GM23338 (cell line): ENCODE measurements around the gene AREL1. TPM values are rescaled to one million over a fixed set of nuclear protein-coding genes. Genes with fewer than 3 reads are reported as not detected.

Experiments used
- ATAC-seq: fragments of 200-7000 bp; cut with Tn5 transposase; 3 replicates; pipeline ENCODE4 v1.9.1; 2020
- DNase-seq: peaks from one replicate; pipeline ENCODE4 v3.0.0-alpha.2; 2015; ENCODE audit warnings: low spot score
- H2AFZ ChIP-seq: fragments of 200-600 bp; sonication (generic); 2 replicates; pipeline ENCODE4 v1.8.0; 2016; ENCODE audit warnings: antibody characterized with exemption, mild to moderate bottlenecking, moderate library complexity
- H3F3A ChIP-seq: fragments of 200-600 bp; sonication (generic); replicated peaks from 2 replicates; pipeline ENCODE4 v1.8.0; 2017; ENCODE audit warnings: antibody characterized with exemption, mixed run types, low read depth
- H3K27ac ChIP-seq: fragments of 200-600 bp; sonication (generic); 2 replicates; pipeline ENCODE4 v1.6.1; 2016; ENCODE audit warnings: low read depth
- H3K27me3 ChIP-seq: fragments of 200-600 bp; sonication (generic); 2 replicates; pipeline ENCODE4 v1.8.0; 2016; ENCODE audit warnings: mild to moderate bottlenecking, mixed run types, moderate library complexity; ENCODE audit not compliant: insufficient read depth
- H3K36me3 ChIP-seq: fragments of 200-600 bp; sonication (generic); 2 replicates; pipeline ENCODE4 v1.8.0; 2016; ENCODE audit warnings: mild to moderate bottlenecking; ENCODE audit not compliant: insufficient read depth
- H3K4me1 ChIP-seq: fragments of 200-600 bp; sonication (generic); 2 replicates; pipeline ENCODE4 v1.8.0; 2016; ENCODE audit warnings: mild to moderate bottlenecking, moderate library complexity; ENCODE audit not compliant: insufficient read depth
- H3K4me2 ChIP-seq: fragments of 200-600 bp; sonication (generic); 2 replicates; pipeline ENCODE4 v1.7.1; 2017; ENCODE audit warnings: mixed run types
- H3K4me3 ChIP-seq: fragments of 200-600 bp; sonication (generic); 2 replicates; pipeline ENCODE4 v1.6.1; 2016; ENCODE audit warnings: mixed run types
- H3K79me2 ChIP-seq: fragments of 200-600 bp; sonication (generic); replicated peaks from 2 replicates; pipeline ENCODE4 v1.8.0; 2017; ENCODE audit warnings: mild to moderate bottlenecking; ENCODE audit not compliant: insufficient read depth
- H3K9me2 ChIP-seq: fragments of 200-600 bp; sonication (generic); 2 replicates; pipeline ENCODE4 v1.8.0; 2017; ENCODE audit not compliant: insufficient read depth
- H4K20me1 ChIP-seq: fragments of 200-600 bp; sonication (generic); replicated peaks from 2 replicates; pipeline ENCODE4 v1.8.0; 2017; ENCODE audit warnings: mild to moderate bottlenecking; ENCODE audit not compliant: insufficient read depth
- H3K27ac Mint-ChIP-seq: 2 replicates; pipeline ENCODE4 v1.8.0; 2020; ENCODE audit warnings: inconsistent platforms, mild to moderate bottlenecking, moderate library complexity, mixed read lengths
- H3K27me3 Mint-ChIP-seq: 3 replicates; pipeline ENCODE4 v1.8.0; 2022; ENCODE audit warnings: low read depth, mild to moderate bottlenecking, moderate library complexity, mixed read lengths, inconsistent platforms; ENCODE audit not compliant: insufficient read depth, poor library complexity
- H3K36me3 Mint-ChIP-seq: 3 replicates; pipeline ENCODE4 v1.8.0; 2021; ENCODE audit warnings: low read depth, mild to moderate bottlenecking, inconsistent platforms, moderate library complexity, mixed read lengths
- H3K4me1 Mint-ChIP-seq: 3 replicates; pipeline ENCODE4 v1.8.0; 2020; ENCODE audit warnings: mild to moderate bottlenecking, inconsistent platforms, mixed read lengths
- H3K4me3 Mint-ChIP-seq: 3 replicates; pipeline ENCODE4 v1.8.0; 2021; ENCODE audit warnings: moderate library complexity, mild to moderate bottlenecking, inconsistent platforms, mixed read lengths
- H3K9me3 Mint-ChIP-seq: 3 replicates; pipeline ENCODE4 v1.8.0; 2020; ENCODE audit warnings: moderate library complexity, mild to moderate bottlenecking, inconsistent platforms, mixed read lengths
- CREB1 ChIP-seq: fragments of 250-450 bp; sonication (Bioruptor Pico); IDR thresholded peaks from 2 replicates; pipeline ENCODE4 v1.5.0; 2020; ENCODE audit warnings: low read depth, mild to moderate bottlenecking, moderate library complexity
- CTCF ChIP-seq, 2 experiments: fragments of 200-600 bp in 1 of 2; sonication (generic) in 1 of 2; conservative IDR thresholded peaks; 2 replicates each; pipeline versions ENCODE4 v1.5.1 to v1.6.1; 2016 to 2017; ENCODE audit warnings: antibody characterized with exemption in 2 of 2, low read depth in 2 of 2, mild to moderate bottlenecking in 2 of 2, moderate library complexity in 1 of 2
- JUNB ChIP-seq: IDR thresholded peaks from one replicate; pipeline ENCODE4 v1.6.1; 2016; ENCODE audit warnings: antibody characterized with exemption; ENCODE audit not compliant: unreplicated experiment
- NANOG ChIP-seq: IDR thresholded peaks from 2 replicates; pipeline ENCODE4 v1.6.1; 2016; ENCODE audit warnings: antibody characterized with exemption, borderline replicate concordance
- REST ChIP-seq: IDR thresholded peaks from one replicate; pipeline ENCODE4 v1.6.1; 2018; ENCODE audit warnings: antibody characterized with exemption; ENCODE audit not compliant: unreplicated experiment
- STAT1 ChIP-seq: IDR thresholded peaks from one replicate; pipeline ENCODE4 v1.6.1; 2016; ENCODE audit warnings: antibody characterized with exemption; ENCODE audit not compliant: unreplicated experiment
- ZNF114 ChIP-seq: fragments of 250-450 bp; sonication (Bioruptor Pico); IDR thresholded peaks from 2 replicates; pipeline ENCODE4 v1.5.0; 2020; ENCODE audit warnings: mild to moderate bottlenecking, moderate library complexity
- ZNF462 ChIP-seq: fragments of 250-450 bp; sonication (Bioruptor Pico); IDR thresholded peaks from 2 replicates; pipeline ENCODE4 v1.5.0; 2020; ENCODE audit warnings: mild to moderate bottlenecking, moderate library complexity
- polyA plus RNA-seq: library from polyadenylated mRNA; unstranded; fragments of >200 nt; fragmentation: Nextera tagmentation; extraction: Ambion mirVana; gene quantifications from 2 replicates; pipeline ENCODE4 v1.2.1, GENCODE V29; 2016
- total RNA-seq: library from RNA; depleted of rRNA; stranded (reverse); fragments of >200 nt; shearing (Covaris generic); gene quantifications from 2 replicates; pipeline ENCODE4 v1.2.3, GENCODE V29; 2014

AREL1 gene
- total and polyA plus RNA-seq, 2 experiments from 2014 or later = 7.5 to 23.6 TPM

- peaks cover 5% of the 10 kb centered on the region for H3K27me3 Mint-ChIP-seq
- H3K27me3 ChIP-seq = no peaks in the 10 kb centered on the region
- H4K20me1 ChIP-seq = peaks cover 4% of the 10 kb centered on the region
- ATAC-seq (no peak), DNase-seq (no peak)
- TF ChIP-seq CTCF (conservative IDR thresholded peaks at IDR 0.05; ENCODE audit: low read depth in 2 of 2) (0 out of 4 replicates have a peak, but pooled peaks of 1 of the 2 experiments have one; percentile 2), JUNB (no peak)
- H3K9me3 Mint-ChIP-seq = no peaks in the 10 kb centered on the region
- H3K4me1 ChIP-seq = no peaks in the 10 kb centered on the region
- H3K27ac ChIP-seq = no peak overlapping the region
- H3F3A ChIP-seq = no peaks in the 10 kb centered on the region
- 0 out of 2 replicates have a peak overlapping the region, but pooled peaks have one; percentile 36 for H3K27ac Mint-ChIP-seq
- H3K9me2 ChIP-seq = no peaks in the 10 kb centered on the region
- no peaks in the 10 kb centered on the region; the same call in 2 of the 3 replicates for H3K4me1 Mint-ChIP-seq
- no peak overlapping the region for H2AFZ ChIP-seq
- H3K4me3 ChIP-seq = no peak overlapping the region
- H3K4me3 Mint-ChIP-seq = no peak overlapping the region
- no peaks in the 10 kb centered on the region for H3K79me2 ChIP-seq
- H3K4me2 ChIP-seq = no peak overlapping the region
- H3K36me3 ChIP-seq = peaks cover 17% of the 10 kb centered on the region
- peaks cover 45% of the 10 kb centered on the region for H3K36me3 Mint-ChIP-seq
Measured at GRCh38 chr14:74663884-74664283, 49.0 kb downstream of the AREL1 start.

- H3K27me3 Mint-ChIP-seq = peaks cover 5% of the 10 kb centered on the region
- Histone ChIP-seq H3K4me3 (no peak overlapping the region), H3K27me3 (no peaks in the 10 kb centered on the region), H3K4me2 (no peak overlapping the region), H3K9me2 (no peaks in the 10 kb centered on the region), H2AFZ (no peak overlapping the region), H3K4me1 (no peaks in the 10 kb centered on the region), H4K20me1 (no peaks in the 10 kb centered on the region; the same call in 1 of the 2 replicates), H3K27ac (no peak overlapping the region), H3K79me2 (no peaks in the 10 kb centered on the region), H3K36me3 (peaks cover 8% of the 10 kb centered on the region; the same call in 1 of the 2 replicates), H3F3A (no peaks in the 10 kb centered on the region)
- H3K36me3 Mint-ChIP-seq = peaks cover 31% of the 10 kb centered on the region
- H3K4me3 Mint-ChIP-seq = no peak overlapping the region
- no peak overlapping the region for H3K27ac Mint-ChIP-seq
- no peaks in the 10 kb centered on the region; the same call in 2 of the 3 replicates for H3K4me1 Mint-ChIP-seq
- DNase-seq (no peak), ATAC-seq (no peak)
- H3K9me3 Mint-ChIP-seq = no peaks in the 10 kb centered on the region
- TF ChIP-seq ZNF462 = no peak
- TF ChIP-seq REST = no peak
- TF ChIP-seq ZNF114 (CRISPR knock-in tag) = no peak
- TF ChIP-seq NANOG = no peak
- TF ChIP-seq CREB1 (CRISPR knock-in tag) = no peak
- TF ChIP-seq STAT1 = no peak
Measured at GRCh38 chr14:74661726-74662450, 51.0 kb downstream of the AREL1 start.
